HT1080 (cell line): ENCODE data around the gene SLC22A4. TPM values are rescaled to one million over a fixed set of nuclear protein-coding genes. Genes with fewer than 3 reads are reported as not detected.

Experiments
- DNase-seq: peaks from one replicate; pipeline ENCODE4 v3.0.0-alpha.2; 2015; ENCODE audit warnings: low read depth
- total RNA-seq: library from RNA; depleted of rRNA; stranded (reverse); fragments of >200 nt; shearing (Covaris generic); gene quantifications from 2 replicates; pipeline ENCODE4 v1.2.3, GENCODE V29; 2014

Gene SLC22A4
- total RNA-seq, 1 experiment from 2014 or later = 3.4 TPM

DNA sequence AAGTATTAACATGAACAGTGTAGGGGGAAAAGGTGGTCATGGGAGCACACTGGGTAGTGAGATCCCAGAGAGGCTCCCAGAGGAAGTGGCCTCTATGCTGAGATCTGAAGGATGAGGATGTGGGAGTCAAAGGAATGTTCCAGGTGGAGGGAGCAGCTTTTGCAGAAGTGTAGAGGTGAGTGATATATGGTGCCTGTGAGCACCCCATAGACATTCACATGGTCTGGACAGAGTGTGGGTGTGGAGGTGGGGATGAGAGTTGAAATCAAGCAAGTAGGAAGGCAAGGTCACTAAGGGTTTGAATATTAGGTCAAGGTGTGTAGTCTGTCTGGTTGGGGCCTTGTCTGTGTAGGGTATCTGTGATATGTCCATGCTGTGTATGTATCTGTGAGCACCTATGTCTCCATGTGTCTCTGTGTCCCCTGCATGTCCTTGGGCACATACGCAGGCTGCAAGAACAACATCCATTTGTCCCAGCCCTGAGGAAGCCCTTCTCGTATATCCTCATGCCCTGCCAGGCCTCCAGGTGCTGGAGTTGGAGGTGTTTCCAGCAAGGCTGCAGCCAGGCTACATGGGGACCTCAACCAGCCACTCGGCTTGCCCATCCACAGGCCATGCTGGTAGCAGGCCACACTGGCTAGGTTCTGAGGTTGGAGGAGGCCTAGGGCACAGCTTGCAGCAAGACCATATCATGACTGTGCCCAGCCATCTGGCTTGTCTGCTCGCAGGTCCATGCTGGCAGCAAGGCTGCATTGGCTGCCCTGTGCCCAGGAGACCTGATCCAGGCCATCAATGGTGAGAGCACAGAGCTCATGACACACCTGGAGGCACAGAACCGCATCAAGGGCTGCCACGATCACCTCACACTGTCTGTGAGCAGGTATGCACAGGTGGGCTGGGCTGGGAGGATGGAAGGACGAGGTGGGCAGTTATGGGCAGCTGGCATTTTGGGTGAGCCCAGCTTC is 32.0 kb upstream of the SLC22A4 start:
- no peak for DNase-seq

DNA sequence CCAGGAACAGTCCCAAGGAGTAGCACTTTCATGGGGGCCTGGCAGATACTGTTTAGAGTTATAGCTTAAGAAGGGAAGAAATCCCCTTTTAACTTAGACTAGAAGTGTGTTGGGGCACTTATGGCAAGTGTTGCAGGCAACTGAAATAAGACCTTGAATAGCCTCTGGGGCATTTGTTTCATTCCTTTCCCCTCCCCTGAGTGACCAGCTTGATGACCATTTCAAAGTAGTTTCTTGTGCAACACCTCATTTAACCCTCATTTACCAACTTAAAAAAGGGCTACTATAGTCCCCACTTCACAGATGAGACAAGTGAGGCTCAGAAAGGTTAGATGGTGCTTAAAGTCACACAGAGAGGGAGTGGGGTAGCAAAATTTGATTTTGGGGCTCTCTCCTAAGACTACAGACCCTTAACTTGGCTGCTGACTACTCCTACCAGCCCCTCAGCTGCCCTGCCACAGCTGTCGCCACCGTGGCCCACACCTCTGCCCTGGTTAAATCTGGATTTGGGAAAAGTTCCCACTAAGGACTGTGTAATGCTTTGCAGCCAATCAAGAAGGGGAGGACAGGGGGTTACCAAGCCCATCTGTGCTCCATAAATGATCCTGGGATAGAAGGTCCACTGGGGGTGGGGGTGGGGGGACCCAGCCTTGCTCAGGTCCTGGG is 31.2 kb upstream of the SLC22A4 start:
- DNase-seq = no peak

DNA sequence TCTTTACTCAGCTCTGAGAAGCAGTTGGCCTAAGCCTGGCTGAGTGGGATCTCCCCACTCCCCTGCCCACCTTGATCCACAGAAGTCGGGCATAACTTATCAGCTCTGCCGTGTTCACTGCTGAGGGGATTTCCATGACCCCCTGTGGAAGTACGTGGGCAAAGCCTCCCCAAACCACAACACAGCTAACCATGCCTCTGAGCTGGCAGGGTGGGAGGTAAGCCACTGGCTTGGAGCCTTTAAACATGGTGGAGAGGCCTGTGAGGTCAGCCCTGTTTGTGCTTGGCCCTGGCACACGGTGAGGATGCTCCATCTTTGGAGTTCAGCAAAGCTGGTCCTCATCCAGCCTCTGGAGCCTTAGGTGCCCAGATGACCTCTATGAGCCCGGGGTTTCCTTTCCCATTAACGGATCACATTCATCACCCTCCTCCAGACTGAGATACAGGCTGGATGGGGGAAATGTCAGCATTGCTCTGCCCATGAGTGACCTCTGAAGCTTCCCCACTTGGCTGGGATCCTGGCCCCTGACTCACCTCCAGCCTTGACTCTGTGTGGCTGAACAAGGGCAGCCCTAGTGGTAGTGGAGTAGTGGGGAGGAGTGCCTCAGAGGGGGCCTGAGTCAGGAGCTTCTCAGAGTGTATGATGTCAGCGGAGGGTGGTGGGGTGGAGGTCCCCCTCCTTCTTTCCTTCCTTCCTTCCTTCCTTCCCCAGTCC is 30.5 kb upstream of the SLC22A4 start:
- DNase-seq = peak; percentile 92

DNA sequence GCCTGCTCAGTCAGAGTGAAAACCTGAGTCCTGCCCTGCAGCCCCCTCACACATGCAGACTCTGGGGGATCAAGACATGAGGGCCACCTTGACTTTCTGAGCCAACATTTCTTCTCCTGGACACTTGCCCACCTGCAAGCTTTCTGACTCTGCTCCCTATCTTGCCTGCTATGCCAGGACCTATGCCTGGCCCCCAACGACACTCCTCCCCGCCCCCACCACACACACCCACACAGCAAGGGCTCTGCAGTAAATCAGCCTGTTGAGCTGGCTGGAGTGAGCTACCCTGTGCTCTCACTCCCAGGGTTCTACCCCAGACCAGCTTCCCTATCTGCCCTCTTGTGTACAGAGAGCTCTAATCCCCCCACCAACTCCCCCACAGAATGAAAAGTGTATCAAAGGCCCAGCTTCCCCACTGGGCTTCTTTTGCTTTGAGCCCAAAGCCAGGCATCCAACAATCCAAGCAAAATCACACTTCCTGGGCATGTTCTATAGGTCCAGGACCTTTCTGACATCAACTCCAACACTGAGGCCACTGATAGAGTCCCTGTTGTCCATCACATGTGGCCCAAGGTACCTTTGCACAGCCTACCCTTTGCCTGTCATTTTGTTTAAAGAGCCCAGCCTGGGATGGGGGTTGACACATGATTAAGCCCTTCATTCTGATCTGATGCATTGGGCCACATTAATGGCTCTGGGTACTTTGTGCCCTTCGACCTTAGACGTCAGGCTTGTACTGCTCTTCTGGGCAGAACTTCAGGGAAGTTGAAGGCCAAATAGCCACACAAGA is 29.5 kb upstream of the SLC22A4 start:
- no peak for DNase-seq

DNA sequence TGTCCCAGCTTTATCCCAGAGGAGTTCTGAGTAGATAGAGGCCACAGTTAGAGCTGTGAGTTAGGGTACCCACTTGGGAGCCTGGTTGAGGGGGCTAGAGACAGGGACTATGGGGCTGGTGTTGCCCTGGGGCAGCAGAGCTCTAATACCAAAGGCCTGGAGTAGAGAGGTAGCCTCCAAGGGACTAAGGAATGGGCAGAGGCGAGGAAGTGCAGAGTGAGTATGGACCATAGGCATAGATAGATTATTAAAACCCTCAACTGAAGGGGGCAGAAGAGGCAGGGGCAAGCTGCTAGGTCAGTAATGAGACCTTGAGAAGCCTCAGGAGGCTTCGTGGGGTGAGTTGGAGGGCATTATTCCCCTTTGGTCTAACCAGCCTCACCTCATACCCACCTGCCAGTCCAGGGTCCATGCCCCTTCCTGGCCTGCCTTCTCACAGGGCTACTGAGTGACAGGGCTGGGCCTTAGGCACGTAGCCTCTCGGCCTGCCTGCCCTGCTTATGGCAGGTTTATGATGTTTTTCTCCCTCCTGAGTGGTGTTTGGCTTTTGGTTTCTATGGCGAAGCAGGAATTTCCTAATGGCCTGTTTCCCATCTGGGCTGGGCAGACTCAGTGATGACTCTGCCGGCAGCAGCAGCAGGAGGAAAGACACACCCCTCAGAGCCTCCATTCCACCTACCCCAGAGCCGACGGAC is 28.7 kb upstream of the SLC22A4 start:
- DNase-seq = peak; percentile 96

DNA sequence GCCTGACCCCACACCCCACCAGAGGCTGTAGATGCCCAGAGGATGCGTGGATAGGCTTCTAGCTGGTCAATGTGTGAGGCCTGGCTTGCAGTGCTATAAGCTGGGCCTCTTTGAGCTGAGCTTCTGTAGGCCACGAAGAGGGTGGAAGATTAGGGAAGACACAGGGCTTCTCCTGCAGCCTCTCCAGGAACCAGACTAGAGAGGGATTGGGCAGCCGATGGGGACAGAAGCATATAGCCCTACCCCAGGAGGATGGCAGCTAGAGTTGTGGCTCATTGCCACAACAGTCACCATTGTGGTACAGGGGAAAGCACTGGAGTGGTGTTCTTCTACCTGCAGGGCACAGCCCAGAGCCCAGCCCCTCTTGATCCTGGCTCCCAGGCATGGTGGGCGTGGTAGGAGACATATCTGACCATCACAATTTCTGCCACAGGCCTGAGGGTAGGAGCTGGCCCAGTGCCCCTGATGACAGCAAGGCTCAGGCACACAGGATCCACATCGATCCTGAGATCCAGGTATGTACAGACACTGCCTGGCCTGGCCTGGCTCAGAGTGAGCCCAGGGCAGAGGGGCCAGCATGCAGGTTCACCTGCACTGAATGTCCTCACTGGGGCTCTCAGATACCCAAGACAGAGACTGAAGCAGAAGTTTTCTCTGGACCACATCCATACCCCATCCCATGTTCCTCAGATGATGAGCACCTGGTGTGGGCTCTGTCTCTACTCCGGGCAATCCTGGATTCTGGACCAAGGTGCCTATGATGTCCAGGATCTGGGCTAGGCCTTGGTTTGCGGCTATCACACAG is 28.0 kb upstream of the SLC22A4 start:
- no peak for DNase-seq

DNA sequence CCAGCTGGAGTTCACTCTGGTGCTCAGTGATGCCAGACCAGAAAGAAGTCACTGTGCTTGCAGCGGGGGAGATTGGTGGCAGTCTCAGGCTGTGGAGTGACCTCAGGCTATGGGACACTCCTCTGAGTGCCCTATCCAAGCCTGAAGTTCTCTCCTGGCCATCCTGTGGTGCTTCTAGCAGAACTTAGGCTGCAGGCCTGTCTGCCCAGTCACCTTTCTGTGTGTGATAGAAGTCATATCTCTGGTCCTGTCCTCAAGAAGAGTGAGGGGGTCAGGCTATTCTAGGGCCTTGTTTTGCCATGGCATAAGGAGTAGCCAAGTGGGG is 27.4 kb upstream of the SLC22A4 start:
- DNase-seq = no peak

DNA sequence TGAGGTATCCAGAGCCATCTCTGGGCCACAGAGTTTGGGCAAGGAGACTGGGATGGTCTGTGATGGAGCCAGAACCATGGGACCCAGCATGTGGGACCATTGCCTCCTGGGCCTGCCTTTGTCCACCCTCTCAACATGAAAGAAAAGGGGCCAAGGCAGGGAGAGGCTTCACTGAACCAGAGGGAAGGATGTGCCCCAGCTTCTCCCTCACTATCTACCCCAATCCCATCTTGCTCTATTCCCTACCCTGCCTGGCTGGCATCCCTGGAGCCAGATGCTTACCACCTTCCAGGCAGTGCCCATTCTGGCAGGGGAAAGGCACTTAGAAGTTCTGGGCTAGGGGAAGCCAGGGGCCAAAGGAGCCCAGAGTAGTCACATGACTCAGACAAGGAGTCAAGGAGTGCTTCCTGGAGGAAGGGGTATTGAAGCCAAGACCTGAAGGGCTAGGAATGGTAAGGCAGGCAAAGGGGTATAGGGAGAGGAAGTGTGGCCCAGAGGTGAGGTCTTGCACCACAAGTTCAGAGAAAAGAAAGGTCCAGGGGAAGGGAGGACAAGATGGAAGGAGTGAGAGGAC is 26.9 kb upstream of the SLC22A4 start:
- DNase-seq = no peak

DNA sequence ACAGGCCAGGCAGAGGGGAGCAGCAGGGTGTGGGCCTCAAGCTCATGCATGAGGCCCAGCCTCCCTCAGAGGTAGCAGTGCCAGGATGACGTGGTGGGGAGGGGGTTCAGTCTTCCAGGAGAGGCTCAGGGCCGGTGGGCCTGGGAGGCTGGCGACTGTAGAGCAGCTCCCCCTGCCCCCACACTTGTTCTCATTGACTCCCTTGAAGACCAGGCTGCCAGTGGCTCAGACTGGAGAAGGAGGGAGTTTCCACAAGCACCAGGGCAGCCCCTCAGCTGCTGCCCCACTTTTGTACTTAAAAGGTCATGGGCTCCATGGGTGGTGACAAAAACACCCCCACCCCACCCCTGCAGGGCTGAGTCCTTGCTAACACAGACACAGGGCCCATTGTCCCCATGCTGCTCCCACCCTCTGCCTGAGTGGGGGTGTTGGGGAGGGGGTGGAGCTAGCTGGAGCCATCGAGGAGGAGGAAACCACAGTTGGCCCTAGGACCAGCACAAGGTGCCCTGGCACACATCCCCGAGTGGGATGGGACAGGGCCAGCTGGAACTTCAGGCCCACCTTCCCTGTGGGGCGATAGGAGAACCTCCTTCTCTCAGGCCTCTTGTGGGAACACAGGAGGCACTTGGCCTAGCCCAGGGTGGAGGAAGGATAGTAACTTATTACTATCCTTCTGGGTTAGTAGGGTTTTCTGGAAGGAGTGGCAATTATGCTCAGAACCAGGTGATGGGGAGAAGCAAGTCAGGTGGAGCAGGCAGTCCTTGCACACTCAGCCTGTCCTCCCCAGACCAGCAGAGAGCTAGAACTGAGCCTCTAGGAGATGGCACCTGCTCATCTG is 26.0 kb upstream of the SLC22A4 start:
- no peak for DNase-seq

DNA sequence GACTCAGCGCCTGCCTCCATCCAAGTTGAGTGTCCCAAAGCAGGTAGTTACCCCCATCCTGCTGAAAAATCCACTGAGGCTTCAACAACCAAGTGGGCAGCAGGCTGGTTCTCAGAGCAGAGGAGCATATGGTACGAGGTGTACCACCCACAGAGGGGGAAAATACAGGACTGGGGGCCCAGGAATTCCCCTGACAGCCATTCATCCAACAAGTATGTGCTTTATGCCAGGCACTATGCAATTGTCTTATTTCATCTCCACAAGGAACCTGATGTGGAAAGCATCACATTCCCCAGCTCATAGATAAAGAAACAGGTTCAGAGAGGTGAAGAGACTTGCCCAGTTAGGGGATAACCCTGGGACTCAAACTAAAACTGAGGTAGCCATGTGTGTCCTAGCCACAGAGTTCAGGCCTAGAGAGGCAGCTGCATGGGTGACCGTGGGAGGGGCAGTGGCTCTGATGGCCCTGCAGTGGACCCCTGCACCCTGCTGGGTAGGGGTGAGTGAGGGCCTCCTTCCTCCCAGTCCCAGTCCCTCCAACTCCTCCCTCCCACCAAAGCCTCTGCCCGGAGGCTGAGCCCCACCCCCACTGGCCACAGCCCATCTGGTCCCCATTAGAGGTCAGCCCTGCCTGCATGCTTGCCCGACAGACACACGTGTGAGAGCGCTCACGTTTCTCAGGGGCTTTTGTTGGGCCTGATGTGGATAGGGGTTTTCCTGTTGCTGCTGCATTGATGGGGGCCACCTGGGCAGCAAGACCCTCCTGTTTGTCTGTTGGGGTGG is 25.2 kb upstream of the SLC22A4 start:
- no peak for DNase-seq

DNA sequence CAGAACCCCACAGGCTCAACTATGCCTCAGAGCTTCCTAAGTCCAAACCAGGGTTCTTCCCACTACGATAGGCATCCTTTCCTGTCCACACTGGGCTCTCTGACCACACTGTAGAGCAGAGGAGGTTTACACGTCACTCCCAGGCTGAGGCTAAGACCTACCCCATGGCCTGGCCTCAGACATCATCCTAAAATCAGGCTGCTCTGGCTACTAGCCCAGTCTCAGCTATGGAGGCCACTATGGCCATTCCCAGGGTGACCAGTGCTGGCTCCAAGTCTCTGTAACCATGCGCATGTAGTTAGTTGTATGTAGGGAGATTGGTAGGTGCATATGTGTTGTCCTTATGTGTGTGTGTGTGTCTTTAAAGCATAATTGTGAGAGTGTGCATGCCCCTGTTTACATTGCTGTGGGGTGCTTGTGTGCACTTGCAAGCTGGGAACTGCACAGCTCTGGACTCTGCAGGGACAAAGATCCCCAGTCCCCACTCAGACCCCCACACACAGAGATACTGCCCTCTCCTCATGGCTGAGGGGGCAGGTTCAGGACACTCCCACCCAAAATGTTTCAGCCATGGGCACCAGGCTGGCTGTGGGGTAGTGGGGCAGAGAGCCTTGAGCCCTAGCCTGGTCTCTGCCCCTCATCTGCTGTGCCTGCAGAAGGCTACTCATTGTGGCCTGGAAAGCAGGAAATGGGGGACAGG is 24.4 kb upstream of the SLC22A4 start:
- DNase-seq = no peak

DNA sequence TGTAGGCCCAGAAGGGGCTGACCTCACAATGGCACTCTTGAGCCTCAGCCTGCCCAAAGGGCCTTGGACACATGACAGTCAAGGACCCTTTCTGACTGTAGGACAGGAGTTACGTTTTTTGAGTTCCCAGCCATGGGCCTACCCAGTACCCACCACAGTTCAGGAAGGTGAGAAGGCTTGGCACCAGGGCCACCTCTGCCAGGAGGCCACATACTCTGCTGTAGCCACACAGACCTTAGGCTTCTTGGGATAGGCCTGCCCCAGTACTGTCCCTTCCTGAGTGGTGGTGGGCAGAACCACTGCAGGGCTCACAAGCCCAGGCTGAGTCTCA is 23.9 kb upstream of the SLC22A4 start:
- no peak for DNase-seq

DNA sequence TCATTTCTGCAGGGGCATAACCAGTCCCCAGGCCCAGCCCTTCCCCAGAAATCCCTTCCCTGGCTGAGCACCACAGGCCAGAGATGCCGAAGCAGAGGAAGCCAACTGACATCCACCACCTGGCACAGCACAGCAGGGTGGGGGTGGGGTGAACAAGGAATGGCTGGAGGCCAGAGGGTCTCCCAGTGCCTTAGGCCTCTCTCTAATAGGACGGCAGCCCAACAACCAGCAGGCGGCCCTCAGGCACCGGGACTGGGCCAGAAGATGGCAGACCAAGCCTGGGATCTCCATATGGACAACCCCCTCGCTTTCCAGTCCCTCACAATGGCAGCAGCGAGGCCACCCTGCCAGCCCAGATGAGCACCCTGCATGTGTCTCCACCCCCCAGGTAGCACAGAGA is 23.5 kb upstream of the SLC22A4 start:
- DNase-seq = no peak

DNA sequence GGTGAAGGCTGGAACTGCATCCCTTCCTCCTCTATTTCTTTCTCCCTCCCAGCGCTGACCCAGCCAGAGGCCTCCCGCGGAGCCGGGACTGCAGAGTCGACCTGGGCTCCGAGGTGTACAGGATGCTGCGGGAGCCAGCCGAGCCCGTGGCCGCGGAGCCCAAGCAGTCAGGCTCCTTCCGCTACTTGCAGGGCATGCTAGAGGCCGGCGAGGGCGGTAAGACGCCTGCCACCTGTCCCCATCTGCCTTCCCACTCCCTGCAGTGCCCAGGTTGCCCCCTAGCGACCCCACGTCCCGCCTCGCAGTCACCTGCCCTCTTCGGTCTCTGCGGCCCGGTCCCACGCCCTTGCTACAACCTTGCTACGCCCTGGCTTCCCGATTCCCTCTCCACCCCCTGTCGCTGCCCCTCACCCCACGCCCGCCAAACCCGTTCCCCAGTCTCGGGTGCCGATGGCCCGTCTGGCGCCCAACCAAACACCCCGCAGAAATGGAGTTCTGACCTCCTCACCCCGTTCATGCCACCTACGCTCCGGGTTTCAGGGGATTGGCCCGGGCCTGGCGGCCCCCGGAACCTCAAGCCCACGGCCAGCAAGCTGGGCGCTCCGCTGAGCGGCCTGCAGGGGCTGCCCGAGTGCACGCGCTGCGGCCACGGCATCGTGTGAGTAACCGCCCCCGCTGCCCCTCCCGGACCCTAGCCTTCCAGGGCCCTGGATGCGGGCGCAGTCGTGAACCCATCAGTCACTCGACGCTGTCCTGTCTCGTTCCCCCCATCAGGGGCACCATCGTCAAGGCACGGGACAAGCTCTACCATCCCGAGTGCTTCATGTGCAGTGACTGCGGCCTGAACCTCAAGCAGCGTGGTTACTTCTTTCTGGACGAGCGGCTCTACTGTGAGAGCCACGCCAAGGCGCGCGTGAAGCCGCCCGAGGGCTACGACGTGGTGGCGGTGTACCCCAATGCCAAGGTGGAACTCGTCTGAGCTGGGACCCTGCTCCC is 22.6 kb upstream of the SLC22A4 start:
- DNase-seq = no peak

DNA sequence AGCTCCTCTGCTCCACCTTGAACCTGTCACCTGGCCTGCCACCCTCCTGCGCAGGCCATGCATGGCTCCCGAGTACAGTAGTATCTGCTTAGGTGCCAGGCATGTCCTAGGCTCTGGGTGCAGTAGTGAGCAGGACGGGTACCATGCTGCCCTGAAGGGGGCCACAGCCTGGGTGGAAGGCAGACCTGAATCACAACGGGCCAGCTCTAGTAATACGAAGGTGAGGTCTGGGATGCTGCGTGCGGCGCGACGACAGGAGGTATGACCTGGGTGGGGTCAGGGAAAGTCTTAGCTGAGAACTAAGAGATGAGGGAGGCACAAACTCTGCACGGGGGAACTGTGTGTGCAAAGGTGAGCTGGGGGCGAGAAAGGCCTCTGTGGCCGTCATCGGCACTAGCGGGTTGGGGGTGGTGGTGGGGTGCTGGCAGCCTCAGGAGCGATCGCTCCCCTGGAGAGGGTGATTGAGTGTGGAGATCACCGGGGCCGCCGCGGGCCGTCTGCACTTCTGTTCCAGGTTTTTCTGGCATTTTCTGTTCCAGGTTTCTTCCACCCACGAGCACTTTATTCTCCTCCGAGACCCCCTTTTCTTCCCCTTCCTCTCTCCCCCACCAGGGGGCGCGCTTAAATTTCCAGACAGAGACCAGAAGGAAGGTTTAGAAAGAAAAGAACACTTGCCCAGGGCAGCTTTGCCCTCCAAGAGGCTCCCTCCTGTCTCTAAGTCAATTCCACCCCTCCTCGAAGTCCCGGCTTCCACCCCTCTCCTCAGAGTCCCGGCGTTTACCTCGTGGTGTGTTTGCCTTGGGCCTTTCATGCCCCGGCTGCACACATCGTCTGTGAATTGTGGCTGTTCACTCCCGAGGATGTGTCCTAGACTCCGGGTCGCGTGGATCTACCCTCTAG is 21.6 kb upstream of the SLC22A4 start:
- DNase-seq = peak; percentile 46
